KBM-7 (cell line): ENCODE data around the gene DMAC1.

ENCODE experiments used
- DNase-seq: peaks from one replicate; pipeline ENCODE4 v3.0.0-alpha.2; 2015
- in situ Hi-C: fragments of 300-500 bp; cut with MboI; formaldehyde crosslinking; loops from 2 replicates; pipeline ENCODE4 v1.14.3; 2020; ENCODE audit warnings: low sequenced_read_pairs, low pct_unique_long_range_greater_than_20kb, mixed read lengths

DMAC1 gene

GRCh38 chr9:7785813-7786212 is 13.8 kb downstream of the DMAC1 start:
- in situ Hi-C loops, result no loop called here
- DNase-seq, result no peak

DNA sequence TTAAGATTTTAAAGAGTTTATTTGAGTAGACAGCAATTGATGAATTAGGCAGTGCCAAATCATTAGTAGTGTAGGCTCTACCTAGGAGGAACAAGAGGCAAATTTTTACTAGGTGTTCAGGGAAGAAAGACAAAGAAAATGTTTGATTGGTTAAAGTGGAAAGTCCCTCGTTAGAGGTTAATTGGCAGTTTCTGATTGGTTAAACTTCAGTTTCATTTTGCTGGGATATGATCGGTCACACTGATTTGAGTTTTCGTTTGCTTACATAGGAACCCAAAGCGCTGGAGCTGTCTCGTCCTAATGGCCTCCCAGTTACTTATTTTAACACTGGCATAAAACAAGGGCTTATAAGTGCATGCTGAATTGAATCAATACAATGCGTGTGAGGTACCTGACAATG is 15.1 kb downstream of the DMAC1 start:
- DNase-seq, result no peak
- in situ Hi-C loops, result no loop called here

GRCh38 chr9:7783635-7784063 is 15.9 kb downstream of the DMAC1 start:
- in situ Hi-C loops, result no loop called here
- DNase-seq, result no peak

GRCh38 chr9:7782400-7783120 is 17.0 kb downstream of the DMAC1 start:
- in situ Hi-C loops, result no loop called here

GRCh38 chr9:7780261-7780988 is 19.2 kb downstream of the DMAC1 start:
- no peak for DNase-seq
- in situ Hi-C loops, result no loop called here

More at GRCh38 chr9:7782400-7783120, 17.0 kb downstream of the DMAC1 start:
- DNase-seq, result no peak

DNA sequence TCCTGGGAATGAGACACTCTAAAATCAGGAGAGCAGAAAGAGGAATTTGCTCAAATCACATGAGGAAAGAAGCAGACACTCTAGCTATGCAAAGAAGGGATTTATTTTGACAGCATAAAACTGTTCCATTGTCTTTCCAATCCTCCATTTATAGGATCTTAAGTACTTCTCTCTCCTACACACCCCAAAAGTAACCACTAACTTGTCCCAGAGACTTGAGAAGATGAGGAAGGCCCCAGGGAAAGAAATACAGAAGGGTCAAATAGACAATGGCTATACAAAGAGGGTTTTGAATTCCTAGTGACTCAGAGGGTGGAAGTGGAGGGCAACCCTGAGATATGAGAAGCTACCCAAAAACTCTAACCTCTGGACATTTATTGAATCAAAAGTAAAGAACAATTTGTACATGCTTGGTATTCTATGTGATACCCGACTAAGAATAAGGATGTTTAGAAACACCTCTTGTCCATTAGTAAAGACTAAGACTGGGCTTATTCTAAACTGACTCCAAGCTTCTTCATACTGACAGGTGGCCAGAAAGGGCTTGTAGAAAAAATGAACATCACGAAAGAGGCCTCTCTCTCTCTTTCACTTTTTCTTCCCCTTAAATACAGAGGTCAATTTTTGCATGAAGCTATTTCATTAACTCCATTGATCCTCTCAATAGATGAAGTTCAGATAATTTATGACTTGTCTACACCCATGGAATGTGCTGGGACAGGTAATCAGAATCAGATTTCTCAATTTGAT is 20.6 kb downstream of the DMAC1 start:
- DNase-seq, result no peak
- in situ Hi-C loops, result no loop called here

- DNase-seq, result no peak
- in situ Hi-C loops, result no loop called here
Measured at GRCh38 chr9:7777771-7778170, 21.8 kb downstream of the DMAC1 start.

DNA sequence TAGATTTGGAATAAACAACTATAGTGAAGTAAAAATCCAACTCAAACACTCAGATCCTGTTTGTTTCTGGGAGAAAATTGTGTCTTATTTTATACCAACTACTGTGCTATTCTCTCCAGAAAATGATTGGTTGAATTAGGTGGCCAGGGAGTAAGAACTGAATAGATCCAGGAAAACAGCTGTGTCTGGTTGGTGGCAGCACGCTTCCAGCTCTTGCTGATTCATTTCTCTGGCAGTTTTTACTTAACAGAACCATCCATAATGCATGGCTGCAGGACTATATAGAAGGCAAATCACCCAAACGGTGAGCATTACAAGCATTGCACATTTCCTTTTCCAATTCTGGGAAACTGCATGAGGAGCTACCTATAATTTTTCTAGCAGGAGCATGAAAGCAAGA is 29.5 kb downstream of the DMAC1 start:
- in situ Hi-C loops, result no loop called here
- no peak for DNase-seq

- in situ Hi-C loops, result no loop called here
- DNase-seq, result no peak
Measured at GRCh38 chr9:7762600-7762999, 37.0 kb downstream of the DMAC1 start.

- no peak for DNase-seq
- in situ Hi-C loops, result no loop called here
Measured at GRCh38 chr9:7760014-7760415, 39.6 kb downstream of the DMAC1 start.

DNA sequence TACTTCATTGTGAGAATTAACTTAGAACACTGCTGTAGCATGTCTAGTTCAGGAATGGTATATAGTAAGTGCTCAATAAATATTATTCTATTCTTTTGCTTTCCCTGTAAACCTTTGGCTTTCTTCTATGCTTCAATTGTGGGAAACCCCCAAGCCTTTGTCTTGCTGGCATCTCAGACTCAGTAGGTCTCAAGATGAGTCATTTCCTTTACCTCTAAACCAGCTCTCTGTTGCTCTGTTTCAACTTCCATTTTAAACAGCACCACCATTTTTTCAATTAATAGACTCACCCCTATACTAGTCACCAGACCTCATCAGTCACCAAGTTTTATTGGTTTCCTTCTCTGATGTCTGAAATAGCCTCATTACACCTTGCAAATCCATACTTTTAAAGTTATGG is 43.5 kb downstream of the DMAC1 start:
- in situ Hi-C loops, result no loop called here
- no peak for DNase-seq

- no peak for DNase-seq
Measured at GRCh38 chr9:7752481-7752880, 47.1 kb downstream of the DMAC1 start.

More at GRCh38 chr9:7752481-7752880, 47.1 kb downstream of the DMAC1 start:
- in situ Hi-C loops, result no loop called here
